K562 (cell line): ENCODE measurements around the gene ARPC2. TPM values are rescaled to one million over a fixed set of nuclear protein-coding genes. Genes with fewer than 3 reads are reported as not detected.

ENCODE experiments used
- CCAR2 ChIP-seq: fragments of 200-400 bp; formaldehyde crosslinking; IDR thresholded peaks from 2 replicates; pipeline ENCODE4 v1.6.1; 2017; ENCODE audit warnings: mild to moderate bottlenecking, low read depth, low read length
- CCNT2 ChIP-seq: IDR thresholded peaks from 2 replicates; pipeline ENCODE4 v1.6.1; 2011; ENCODE audit warnings: borderline replicate concordance, low read depth, mild to moderate bottlenecking, moderate library complexity, mixed read lengths, low read length; ENCODE audit not compliant: insufficient read length; ENCODE audit errors: extremely low read depth
- E2F4 ChIP-seq: sonication (generic); formaldehyde crosslinking; IDR thresholded peaks from 2 replicates; pipeline ENCODE4 v1.8.0; 2022; ENCODE audit warnings: mild to moderate bottlenecking, low read depth, missing genetic modification reagents
- EGR1 ChIP-seq: fragments of 450-650 bp; conservative IDR thresholded peaks from 2 replicates; pipeline ENCODE4 v1.6.1; 2017; ENCODE audit warnings: mild to moderate bottlenecking
- ELF4 ChIP-seq: fragments of 450-650 bp; formaldehyde crosslinking; IDR thresholded peaks from 2 replicates; pipeline ENCODE4 v1.4.0; 2022; ENCODE audit warnings: missing genetic modification characterization
- HDGF ChIP-seq: fragments of 450-650 bp; IDR thresholded peaks from 2 replicates; pipeline ENCODE4 v1.6.1; 2016
- HINFP ChIP-seq: fragments of 450-650 bp; conservative IDR thresholded peaks from 2 replicates; pipeline ENCODE4 v1.6.1; 2016; ENCODE audit warnings: missing genetic modification characterization, low read depth, mild to moderate bottlenecking, control low read depth, missing compliant biosample characterization
- HMGN3 ChIP-seq: IDR thresholded peaks from 2 replicates; pipeline ENCODE4 v1.6.1; 2011; ENCODE audit warnings: borderline replicate concordance, low read depth, mild to moderate bottlenecking, mixed read lengths, low read length; ENCODE audit not compliant: insufficient read length; ENCODE audit errors: extremely low read depth
- KDM5B ChIP-seq: fragments of 200-600 bp; sonication (generic); IDR thresholded peaks from 2 replicates; pipeline ENCODE4 v1.6.1; 2012; ENCODE audit warnings: low read depth, mild to moderate bottlenecking, moderate library complexity, low read length, control low read depth, inconsistent platforms; ENCODE audit not compliant: insufficient replicate concordance
- KHSRP ChIP-seq: fragments of 450-650 bp; IDR thresholded peaks from 2 replicates; pipeline ENCODE4 v1.6.1; 2017
- POLR2H ChIP-seq: IDR thresholded peaks from 2 replicates; pipeline ENCODE4 v1.6.1; 2016; ENCODE audit warnings: missing genetic modification characterization, low read depth, mild to moderate bottlenecking, control low read depth, missing compliant biosample characterization, moderate library complexity
- PYGO2 ChIP-seq: fragments of 450-650 bp; IDR thresholded peaks from 2 replicates; pipeline ENCODE4 v1.6.1; 2016; ENCODE audit warnings: mild to moderate bottlenecking, missing genetic modification characterization, moderate library complexity, missing compliant biosample characterization
- SMARCA5 ChIP-seq: fragments of 450-650 bp; IDR thresholded peaks from 2 replicates; pipeline ENCODE4 v1.6.1; 2016
- TBP ChIP-seq: optimal IDR thresholded peaks from 2 replicates; pipeline ENCODE3; 2011; ENCODE audit warnings: low read depth, low read length, improper control_type of control experiment
- TEAD2 ChIP-seq: fragments of 450-650 bp; IDR thresholded peaks from 2 replicates; pipeline ENCODE4 v1.6.1; 2016; ENCODE audit warnings: missing genetic modification characterization, control low read depth, missing compliant biosample characterization
- TFAP4 ChIP-seq: sonication (generic); formaldehyde crosslinking; IDR thresholded peaks from 2 replicates; pipeline ENCODE4 v1.8.0; 2022; ENCODE audit warnings: missing genetic modification reagents, mild to moderate bottlenecking, moderate library complexity, borderline replicate concordance
- ZBED1 ChIP-seq: IDR thresholded peaks from 2 replicates; pipeline ENCODE4 v1.6.1; 2014
- ZBTB7A ChIP-seq: IDR thresholded peaks from 2 replicates; pipeline ENCODE4 v1.6.1; 2011; ENCODE audit warnings: low read depth, mild to moderate bottlenecking, low read length, moderate library complexity, borderline replicate concordance; ENCODE audit not compliant: control insufficient read depth
- ZFPM2 ChIP-seq: fragments of 250-450 bp; sonication (Bioruptor Pico); IDR thresholded peaks from 2 replicates; pipeline ENCODE4 v1.5.1; 2022; ENCODE audit warnings: mild to moderate bottlenecking
- ZKSCAN3 ChIP-seq: fragments of 250-450 bp; sonication (Bioruptor Pico); IDR thresholded peaks from 2 replicates; pipeline ENCODE4 v1.4.0; 2020
- ZNF239 ChIP-seq: fragments of 250-450 bp; sonication (Bioruptor Pico); IDR thresholded peaks from 2 replicates; pipeline ENCODE4 v1.4.0; 2020; ENCODE audit warnings: mild to moderate bottlenecking
- ZNF253 ChIP-seq: fragments of 250-450 bp; sonication (Bioruptor Pico); conservative IDR thresholded peaks from 2 replicates; pipeline ENCODE4 v1.6.1; 2021; ENCODE audit warnings: mild to moderate bottlenecking
- ZNF324 ChIP-seq: fragments of 250-450 bp; sonication (Bioruptor Pico); IDR thresholded peaks from 2 replicates; pipeline ENCODE4 v1.4.0; 2020; ENCODE audit warnings: mild to moderate bottlenecking
- ZNF511 ChIP-seq: sonication (generic); formaldehyde crosslinking; IDR thresholded peaks from 2 replicates; pipeline ENCODE4 v1.8.0; 2022; ENCODE audit warnings: mild to moderate bottlenecking, missing genetic modification reagents
- ZNF586 ChIP-seq: fragments of 450-650 bp; formaldehyde crosslinking; conservative IDR thresholded peaks from 2 replicates; pipeline ENCODE4 v1.4.0; 2020; ENCODE audit warnings: mild to moderate bottlenecking, moderate library complexity
- polyA plus RNA-seq, 8 experiments: library from polyadenylated mRNA; depleted of rRNA in 4 of 8; stranded (reverse) in 5 of 8; unstranded in 3 of 8; fragments of >200 nt; fragmentation: Nextera tagmentation in 2 of 8; fragmentation: Illumina TruSeq in 1 of 8; extraction: Ambion mirVana in 2 of 8; extraction: Trizol in 1 of 8; gene quantifications; 2 replicates each; pipeline versions ENCODE4 v1.2.1 to v1.2.3, GENCODE V29; 2011 to 2014; ENCODE audit warnings: inconsistent platforms in 1 of 8, missing spikeins in 1 of 8
- total RNA-seq, 7 experiments: library from RNA; depleted of rRNA in 6 of 7; stranded (reverse); fragments of >200 nt in 6 of 7; fragmentation: Illumina TruSeq in 2 of 7; extraction: Trizol in 2 of 7; gene quantifications; 2 replicates each; pipeline versions ENCODE4 v1.2.1 to v1.2.3, GENCODE V29; 2011 to 2021; ENCODE audit warnings: low replicate concordance in 1 of 7

The ARPC2 gene
- total and polyA plus RNA-seq, 9 of the 15 experiments (the other 6 are each of a cell fraction or from before 2014, with no cell fraction given), result 81.9 to 187 (median 103) TPM

- TF ChIP-seq KDM5B, result peak; percentile 69
- TF ChIP-seq POLR2H (tag), result peak; percentile 72
- TF ChIP-seq ZBED1, result no peak
- TF ChIP-seq ZKSCAN3 (CRISPR knock-in tag), result no peak
- TF ChIP-seq EGR1, result peak; percentile 75
- no peak for TF ChIP-seq HDGF
- peak; percentile 57; the same call in 1 of the 2 replicates for TF ChIP-seq ELF4 (CRISPR knock-in tag)
- no peak for TF ChIP-seq HINFP (tag)
- TF ChIP-seq ZNF586 (CRISPR knock-in tag), result no peak
- no peak for TF ChIP-seq ZNF253
- TF ChIP-seq TFAP4 (CRISPR knock-in tag), result peak; percentile 48; the same call in 1 of the 2 replicates
- no peak for TF ChIP-seq ZNF324 (CRISPR knock-in tag)
- no peak for TF ChIP-seq ZNF239 (CRISPR knock-in tag)
- TF ChIP-seq TBP, result peak; percentile 17
- TF ChIP-seq ZBTB7A, result peak; percentile 72; the same call in 1 of the 2 replicates
- TF ChIP-seq ZFPM2 (CRISPR knock-in tag), result no peak
- no peak for TF ChIP-seq TEAD2 (tag)
- TF ChIP-seq E2F4, result no peak
- TF ChIP-seq PYGO2 (tag), result no peak
- TF ChIP-seq KHSRP, result no peak
- TF ChIP-seq HMGN3, result peak; percentile 28
- TF ChIP-seq SMARCA5, result no peak
- TF ChIP-seq ZNF511, result peak; percentile 35; the same call in 1 of the 2 replicates
- TF ChIP-seq CCNT2, result peak; percentile 51
- TF ChIP-seq CCAR2, result no peak
Measured at GRCh38 chr2:218216674-218217359, at the start of gene ARPC2 (continued).
